ENCODE measurements around the gene PLXNA2. TPM values are rescaled to one million over a fixed set of nuclear protein-coding genes. Genes with fewer than 3 reads are reported as not detected.

Gene PLXNA2
- total and polyA plus RNA-seq, 7 donors: 2.4 to 16.1 (median 6.4) TPM

- Histone ChIP-seq H3K9me3 (no peaks in the 10 kb centered on the region), H3K36me3 (peaks cover 0 to 61% (median 7%) of the 10 kb centered on the region in 4 donors), H3K4me1 (peaks cover 0 to 6% (median 3%) of the 10 kb centered on the region in 4 donors), H3K27me3 (no peaks in the 10 kb centered on the region), H3K27ac (no peak overlapping the region), H3K4me3 (no peak overlapping the region)
- no peak for DNase-seq
- WGBS, 2 donors: 84 to 89% methylated on average over 8 of the region's 8 CpGs
- no peak for TF ChIP-seq POLR2AphosphoS5 (IDR thresholded peaks at IDR 0.05)
- TF ChIP-seq EP300 (IDR thresholded peaks at IDR 0.05): no peak
- no peak for TF ChIP-seq CTCF (IDR thresholded peaks at IDR 0.05)
- no peak for TF ChIP-seq POLR2A (IDR thresholded peaks at IDR 0.05)
- intact Hi-C loops (cut with DNase I): no loop called here
These were observed 207.9 kb downstream of the PLXNA2 start for GRCh38 chr1:208036106-208036808.

- Histone ChIP-seq H3K9me3 (no peaks in the 10 kb centered on the region), H3K4me3 (no peak overlapping the region), H3K36me3 (peaks cover 0 to 40% (median 2%) of the 10 kb centered on the region in 4 donors), H3K27ac (no peak overlapping the region), H3K4me1 (peaks cover 0 to 28% (median 24%) of the 10 kb centered on the region in 4 donors), H3K27me3 (no peaks in the 10 kb centered on the region)
- peak; percentile 49 for DNase-seq
- intact Hi-C loops (cut with DNase I): loop anchor here (5.0 kb wide), 1 partner anchor 93 kb away; no protein-coding TSS in a partner anchor
- 88 to 93% methylated on average over 8 of the region's 8 CpGs for WGBS, 2 donors
- TF ChIP-seq POLR2AphosphoS5 (IDR thresholded peaks at IDR 0.05) (no peak), CTCF (IDR thresholded peaks at IDR 0.05) (no peak), POLR2A (IDR thresholded peaks at IDR 0.05) (no peak), EP300 (IDR thresholded peaks at IDR 0.05) (no peak)
These were observed 210.0 kb downstream of the PLXNA2 start for GRCh38 chr1:208034135-208034534.

- TF ChIP-seq EP300 (IDR thresholded peaks at IDR 0.05) (no peak), CTCF (IDR thresholded peaks at IDR 0.05) (no peak), POLR2A (IDR thresholded peaks at IDR 0.05) (no peak), POLR2AphosphoS5 (IDR thresholded peaks at IDR 0.05) (no peak)
- Histone ChIP-seq H3K9me3 (no peaks in the 10 kb centered on the region), H3K4me1 (peaks cover 0 to 32% (median 28%) of the 10 kb centered on the region in 4 donors), H3K36me3 (peaks cover 0 to 39% (median 5%) of the 10 kb centered on the region in 4 donors), H3K27me3 (no peaks in the 10 kb centered on the region), H3K27ac (no peak overlapping the region), H3K4me3 (no peak overlapping the region)
- WGBS, 2 donors: 96% methylated on average over 10 of the region's 10 CpGs
- intact Hi-C loops (cut with DNase I): loop anchor here (5.0 kb wide), 1 partner anchor 94 kb away; no protein-coding TSS in a partner anchor
- DNase-seq: peak; percentile 61
These were observed 210.9 kb downstream of the PLXNA2 start for GRCh38 chr1:208033236-208033635.

GRCh38 chr1:208031932-208032320 is 212.3 kb downstream of the PLXNA2 start:
- intact Hi-C loops (cut with DNase I): loop anchor here (5.0 kb wide), 1 partner anchor 95 kb away; no protein-coding TSS in a partner anchor
- Histone ChIP-seq H3K27ac (no peak overlapping the region), H3K4me3 (no peak overlapping the region), H3K4me1 (peaks cover 0 to 32% (median 28%) of the 10 kb centered on the region in 4 donors), H3K36me3 (peaks cover 0 to 49% (median 11%) of the 10 kb centered on the region in 4 donors), H3K9me3 (no peaks in the 10 kb centered on the region), H3K27me3 (no peaks in the 10 kb centered on the region)
- TF ChIP-seq POLR2A (IDR thresholded peaks at IDR 0.05) (no peak), CTCF (IDR thresholded peaks at IDR 0.05) (no peak), EP300 (IDR thresholded peaks at IDR 0.05) (no peak), POLR2AphosphoS5 (IDR thresholded peaks at IDR 0.05) (no peak)
- DNase-seq: peak; percentile 59
- WGBS, 2 donors: 80 to 90% methylated on average over 4 of the region's 4 CpGs
